ENCODE results near the gene P4HTM.

- TF ChIP-seq CTCF (IDR thresholded peaks at IDR 0.05; ENCODE audit: borderline replicate concordance, extremely low read depth, low read length, poor library complexity, severe bottlenecking) (no peak), EZH2 (IDR thresholded peaks at IDR 0.05; ENCODE audit: borderline replicate concordance, low read depth, low read length, severe bottlenecking) (no peak)
These were observed 34.4 kb downstream of the P4HTM start for GRCh38 chr3:49024449-49024848.

Measured in DND-41 (cell line).